HepG2 (cell line): ENCODE measurements around the gene SEH1L. TPM values are rescaled to one million over a fixed set of nuclear protein-coding genes. Genes with fewer than 3 reads are reported as not detected.
A peak's percentile ranks its signal among the peaks of the same experiment; 100 is the strongest.

Experiments used
- CBX5 ChIP-seq: sonication (generic); formaldehyde crosslinking; IDR thresholded peaks from 2 replicates; pipeline ENCODE4 v1.4.0; 2020; ENCODE audit warnings: missing genetic modification reagents, borderline replicate concordance
- CREM ChIP-seq, 2 experiments: sonication (generic) in 1 of 2; formaldehyde crosslinking in 1 of 2; IDR thresholded peaks; 2 replicates each; pipeline versions ENCODE4 v1.4.0 to v1.6.1; 2016 to 2020; ENCODE audit warnings: antibody characterized with exemption in 1 of 2, mild to moderate bottlenecking in 1 of 2, missing genetic modification reagents in 1 of 2
- EP300 ChIP-seq, 3 experiments: sonication (generic) in 1 of 3; formaldehyde crosslinking in 1 of 3; IDR thresholded peaks; 2 replicates each; pipeline versions ENCODE4 v1.5.1 to v1.6.1; 2011 to 2020; ENCODE audit warnings: low read depth in 2 of 3, low read length in 2 of 3, borderline replicate concordance in 1 of 3, improper control_type of control experiment in 1 of 3, mild to moderate bottlenecking in 1 of 3, missing genetic modification reagents in 1 of 3, moderate library complexity in 1 of 3
- ERF ChIP-seq: IDR thresholded peaks from 2 replicates; pipeline ENCODE4 v1.6.1; 2018; ENCODE audit warnings: missing biosample characterization, missing genetic modification reagents
- FOSL2 ChIP-seq: sonication (generic); formaldehyde crosslinking; IDR thresholded peaks from 2 replicates; pipeline ENCODE4 v1.4.0; 2020; ENCODE audit warnings: missing genetic modification reagents
- GATAD1 ChIP-seq: IDR thresholded peaks from 2 replicates; pipeline ENCODE4 v1.6.1; 2016; ENCODE audit warnings: missing genetic modification reagents, missing compliant biosample characterization
- HDAC2 ChIP-seq: sonication (generic); formaldehyde crosslinking; IDR thresholded peaks from 2 replicates; pipeline ENCODE4 v1.4.0; 2020; ENCODE audit warnings: missing genetic modification reagents
- HOXA5 ChIP-seq: sonication (generic); formaldehyde crosslinking; IDR thresholded peaks from 2 replicates; pipeline ENCODE4 v1.4.0; 2020; ENCODE audit warnings: missing genetic modification reagents
- KLF13 ChIP-seq: sonication (generic); formaldehyde crosslinking; IDR thresholded peaks from 2 replicates; pipeline ENCODE4 v1.4.0; 2020; ENCODE audit warnings: mild to moderate bottlenecking, missing genetic modification reagents
- MAFF ChIP-seq: IDR thresholded peaks from 2 replicates; pipeline ENCODE4 v1.6.1; 2011; ENCODE audit warnings: low read depth, low read length, improper control_type of control experiment
- MIXL1 ChIP-seq: IDR thresholded peaks from 2 replicates; pipeline ENCODE4 v1.6.1; 2016
- POLR2AphosphoS2 ChIP-seq: IDR thresholded peaks from 2 replicates; pipeline ENCODE4 v1.6.1; 2011; ENCODE audit warnings: low read depth, low read length, improper control_type of control experiment
- PPARG ChIP-seq: conservative IDR thresholded peaks from 2 replicates; pipeline ENCODE4 v1.6.1; 2016; ENCODE audit warnings: missing biosample characterization, missing genetic modification reagents
- RAD21 ChIP-seq: fragments of 450-650 bp; formaldehyde crosslinking; IDR thresholded peaks from 2 replicates; pipeline ENCODE4 v1.5.0; 2020; ENCODE audit warnings: mild to moderate bottlenecking
- SOX13 ChIP-seq, 3 experiments: fragments of 450-650 bp in 1 of 3; sonication (generic) in 1 of 3; formaldehyde crosslinking in 1 of 3; IDR thresholded peaks in 2 of 3; conservative IDR thresholded peaks in 1 of 3; 2 replicates each; pipeline versions ENCODE4 v1.5.0 to v1.6.1; 2016 to 2020; ENCODE audit warnings: antibody characterized with exemption in 1 of 3, mild to moderate bottlenecking in 1 of 3, missing compliant biosample characterization in 1 of 3, missing genetic modification reagents in 1 of 3, moderate library complexity in 1 of 3
- SOX5 ChIP-seq: IDR thresholded peaks from 2 replicates; pipeline ENCODE4 v1.6.1; 2016; ENCODE audit warnings: borderline replicate concordance
- THAP7 ChIP-seq: sonication (generic); formaldehyde crosslinking; IDR thresholded peaks from 2 replicates; pipeline ENCODE4 v1.8.1; 2023; ENCODE audit warnings: mild to moderate bottlenecking, missing genetic modification reagents
- THAP8 ChIP-seq: sonication (generic); formaldehyde crosslinking; IDR thresholded peaks from 2 replicates; pipeline ENCODE4 v1.5.1; 2020; ENCODE audit warnings: missing genetic modification reagents, mild to moderate bottlenecking, borderline replicate concordance
- YEATS2 ChIP-seq: sonication (generic); formaldehyde crosslinking; IDR thresholded peaks from 2 replicates; pipeline ENCODE4 v1.4.0; 2020; ENCODE audit warnings: missing genetic modification reagents, borderline replicate concordance
- ZBTB25 ChIP-seq: IDR thresholded peaks from 2 replicates; pipeline ENCODE4 v1.6.1; 2018; ENCODE audit warnings: missing genetic modification reagents
- ZFP41 ChIP-seq: sonication (generic); formaldehyde crosslinking; IDR thresholded peaks from 2 replicates; pipeline ENCODE4 v1.4.0; 2020; ENCODE audit warnings: mild to moderate bottlenecking, missing genetic modification reagents, borderline replicate concordance
- ZNF335 ChIP-seq: sonication (generic); formaldehyde crosslinking; IDR thresholded peaks from 2 replicates; pipeline ENCODE4 v1.4.0; 2020; ENCODE audit warnings: missing genetic modification reagents
- ZNF501 ChIP-seq: sonication (generic); formaldehyde crosslinking; IDR thresholded peaks from 2 replicates; pipeline ENCODE4 v1.5.1; 2020; ENCODE audit warnings: mild to moderate bottlenecking, moderate library complexity, missing genetic modification reagents
- ZNF816 ChIP-seq: sonication (generic); formaldehyde crosslinking; IDR thresholded peaks from 2 replicates; pipeline ENCODE4 v1.8.0; 2022; ENCODE audit warnings: missing genetic modification reagents, mild to moderate bottlenecking, borderline replicate concordance
- polyA plus RNA-seq, 8 experiments: library from polyadenylated mRNA; depleted of rRNA in 3 of 8; stranded (reverse) in 7 of 8; unstranded in 1 of 8; fragments of >200 nt; fragmentation: Illumina TruSeq in 4 of 8; extraction: Trizol in 4 of 8; gene quantifications; 2 replicates each; pipeline versions ENCODE4 v1.2.1 to v1.2.3, GENCODE V29; 2011 to 2016; ENCODE audit warnings: low read depth in 4 of 8, missing spikeins in 1 of 8, mixed read lengths in 1 of 8; ENCODE audit not compliant: insufficient read depth in 1 of 8
- total RNA-seq, 5 experiments: library from RNA; depleted of rRNA; stranded (reverse); fragments of >200 nt; fragmentation: Illumina TruSeq; extraction: Trizol; gene quantifications; 2 replicates each; pipeline ENCODE4 v1.2.3, GENCODE V29; 2016; ENCODE audit warnings: low read depth in 1 of 5
- TF ChIP-seq, protein P1 (sequence below): sonication (generic); formaldehyde crosslinking; IDR thresholded peaks from 2 replicates; pipeline ENCODE4 v1.4.0; 2020; ENCODE audit warnings: missing genetic modification reagents

Gene SEH1L
- total and polyA plus RNA-seq, 2 of the 13 experiments (the other 11 are each of a cell fraction or from before 2014, with no cell fraction given): 59.6 to 63.5 TPM

DNA sequence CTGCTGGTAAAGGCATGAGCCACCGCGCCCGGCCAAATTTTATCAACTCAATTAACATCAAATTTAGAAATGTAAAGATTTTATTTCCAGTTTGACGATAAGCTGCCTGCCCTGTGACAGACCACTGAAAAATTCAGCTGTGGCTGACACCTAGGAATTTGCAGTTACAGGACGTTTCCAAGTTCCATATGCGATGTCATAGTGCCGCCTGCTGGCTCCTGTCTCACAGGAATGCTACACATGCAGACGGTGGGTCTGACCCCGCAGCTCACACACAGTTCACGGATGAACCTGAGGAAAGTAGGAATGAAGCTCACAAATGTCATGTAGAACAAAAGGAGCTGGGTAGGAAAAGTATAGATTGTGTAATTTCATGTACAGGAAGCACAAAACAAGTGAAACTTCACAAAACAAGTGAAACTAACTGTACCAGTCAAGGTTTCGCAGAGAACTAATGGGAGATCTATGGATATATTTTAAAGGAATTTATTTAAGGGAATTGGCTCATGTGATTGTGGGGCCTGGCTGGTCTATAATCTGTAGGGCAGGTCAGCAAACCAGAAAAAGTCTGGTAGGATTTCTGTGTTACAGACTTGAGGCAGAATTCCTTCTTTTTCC is 13.2 kb upstream of the SEH1L start (continued):
- 0 out of 2 replicates have a peak, but pooled peaks have one; percentile 18 for TF ChIP-seq HDAC2
- 0 out of 2 replicates have a peak, but pooled peaks have one; percentile 37 for TF ChIP-seq PPARG
- TF ChIP-seq RAD21 (CRISPR knock-in tag): peak; percentile 94
- no peak for TF ChIP-seq ZNF816 (CRISPR knock-in tag)
- TF ChIP-seq FOSL2 (CRISPR knock-in tag): peak; percentile 38; the same call in 1 of the 2 replicates
- peak; percentile 23; the same call in 1 of the 2 replicates for TF ChIP-seq YEATS2 (CRISPR knock-in tag)
- TF ChIP-seq ZNF501 (CRISPR knock-in tag): 0 out of 2 replicates have a peak, but pooled peaks have one; percentile 33
- TF ChIP-seq SOX13 (IDR thresholded peaks at IDR 0.05): no peak
- TF ChIP-seq SOX13 (CRISPR knock-in tag; conservative IDR thresholded peaks at IDR 0.05 in 1 of 2, IDR thresholded peaks at IDR 0.05 in 1 of 2): peak in 1 of 2 experiments; percentile 56; a peak in 2 of 4 replicates
- TF ChIP-seq ZBTB25 (CRISPR knock-in tag): 0 out of 2 replicates have a peak, but pooled peaks have one; percentile 26
- no peak for TF ChIP-seq THAP7
- peak; percentile 66; the same call in 1 of the 2 replicates for TF ChIP-seq ZNF335
- peak; percentile 52; the same call in 1 of the 2 replicates for TF ChIP-seq ERF (CRISPR knock-in tag)
- TF ChIP-seq, protein P1, sequence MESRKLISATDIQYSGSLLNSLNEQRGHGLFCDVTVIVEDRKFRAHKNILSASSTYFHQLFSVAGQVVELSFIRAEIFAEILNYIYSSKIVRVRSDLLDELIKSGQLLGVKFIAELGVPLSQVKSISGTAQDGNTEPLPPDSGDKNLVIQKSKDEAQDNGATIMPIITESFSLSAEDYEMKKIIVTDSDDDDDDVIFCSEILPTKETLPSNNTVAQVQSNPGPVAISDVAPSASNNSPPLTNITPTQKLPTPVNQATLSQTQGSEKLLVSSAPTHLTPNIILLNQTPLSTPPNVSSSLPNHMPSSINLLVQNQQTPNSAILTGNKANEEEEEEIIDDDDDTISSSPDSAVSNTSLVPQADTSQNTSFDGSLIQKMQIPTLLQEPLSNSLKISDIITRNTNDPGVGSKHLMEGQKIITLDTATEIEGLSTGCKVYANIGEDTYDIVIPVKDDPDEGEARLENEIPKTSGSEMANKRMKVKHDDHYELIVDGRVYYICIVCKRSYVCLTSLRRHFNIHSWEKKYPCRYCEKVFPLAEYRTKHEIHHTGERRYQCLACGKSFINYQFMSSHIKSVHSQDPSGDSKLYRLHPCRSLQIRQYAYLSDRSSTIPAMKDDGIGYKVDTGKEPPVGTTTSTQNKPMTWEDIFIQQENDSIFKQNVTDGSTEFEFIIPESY: peak; percentile 33; the same call in 1 of the 2 replicates
- no peak for TF ChIP-seq POLR2AphosphoS2
- 0 out of 2 replicates have a peak, but pooled peaks have one; percentile 55 for TF ChIP-seq CBX5 (CRISPR knock-in tag)
- TF ChIP-seq KLF13: no peak
- TF ChIP-seq CREM (IDR thresholded peaks at IDR 0.05): no peak
- no peak for TF ChIP-seq CREM (CRISPR knock-in tag; IDR thresholded peaks at IDR 0.05)
- no peak for TF ChIP-seq THAP8 (CRISPR knock-in tag)
- 0 out of 2 replicates have a peak, but pooled peaks have one; percentile 29 for TF ChIP-seq MAFF
- 0 out of 2 replicates have a peak, but pooled peaks have one; percentile 12 for TF ChIP-seq MIXL1 (CRISPR knock-in tag)
- TF ChIP-seq GATAD1 (CRISPR knock-in tag): 0 out of 2 replicates have a peak, but pooled peaks have one; percentile 16
- TF ChIP-seq SOX5 (CRISPR knock-in tag): peak; percentile 19; the same call in 1 of the 2 replicates
- peak; percentile 33; the same call in 1 of the 2 replicates for TF ChIP-seq HOXA5 (CRISPR knock-in tag)
- TF ChIP-seq EP300 (IDR thresholded peaks at IDR 0.05; ENCODE audit: low read depth in 2 of 2, low read length in 2 of 2): no peak
- TF ChIP-seq EP300 (CRISPR knock-in tag; IDR thresholded peaks at IDR 0.05; ENCODE audit: borderline replicate concordance): peak; percentile 33; the same call in 1 of the 2 replicates
- TF ChIP-seq ZFP41: no peak
